ENCODE results near the gene LRFN4.

LRFN4 gene

GRCh38 chr11:66863428-66864125 is 6.7 kb downstream of the LRFN4 start:
- H3K4me3 ChIP-seq (replicated peaks in 1 of 2; ENCODE audit: low read depth in 2 of 2, low read length in 2 of 2), result no peak overlapping the region

GRCh38 chr11:66864172-66864901 is 7.5 kb downstream of the LRFN4 start:
- DNase-seq (ENCODE audit: low read depth in 2 of 2), result no peak
- no peak for TF ChIP-seq CTCF (IDR thresholded peaks at IDR 0.05; ENCODE audit: low read depth, low read length)
- no peak overlapping the region for H3K4me3 ChIP-seq (replicated peaks in 1 of 2; ENCODE audit: low read depth in 2 of 2, low read length in 2 of 2)

More at GRCh38 chr11:66863428-66864125, 6.7 kb downstream of the LRFN4 start:
- no peak for TF ChIP-seq CTCF (IDR thresholded peaks at IDR 0.05; ENCODE audit: low read depth, low read length)
- DNase-seq (ENCODE audit: low read depth in 2 of 2), result no peak

DNA sequence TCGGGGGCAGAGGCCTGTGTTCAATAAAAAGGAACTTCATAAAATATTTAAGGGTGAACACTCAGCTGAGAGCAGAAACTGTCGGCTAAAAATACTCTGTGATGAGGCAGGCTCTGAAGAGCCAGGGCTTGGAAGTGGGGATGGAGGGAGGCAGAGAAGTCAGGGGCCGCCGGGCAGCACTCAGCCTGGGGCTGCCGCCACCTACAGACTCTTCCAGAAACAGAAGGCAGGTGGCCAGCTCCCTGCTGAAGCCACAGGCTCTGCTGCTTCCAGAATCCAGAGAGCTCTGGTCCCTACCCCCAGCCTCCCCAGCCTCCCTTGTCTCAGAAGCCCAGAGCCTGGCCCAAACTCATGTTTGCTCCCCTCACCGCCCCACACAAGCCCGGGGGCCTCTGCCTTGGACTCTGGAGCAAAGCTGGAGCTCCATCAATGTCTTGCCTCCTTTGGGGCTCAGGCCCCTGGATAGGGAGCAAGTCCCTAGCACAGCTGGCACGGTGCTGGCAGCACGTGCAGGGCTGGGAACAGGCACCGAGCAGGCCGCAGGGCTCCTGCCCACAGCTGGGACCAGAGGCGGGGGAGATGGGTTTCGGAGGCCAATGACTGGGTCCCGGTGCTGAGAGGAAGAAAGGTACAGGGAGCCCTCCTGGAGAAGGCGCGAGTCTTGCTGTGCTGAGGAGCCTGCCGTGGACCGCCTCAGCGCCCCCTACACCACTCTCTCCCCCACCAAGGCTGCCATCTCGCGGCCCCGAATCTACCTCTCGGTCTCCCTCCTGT is 8.2 kb downstream of the LRFN4 start:
- H3K4me3 ChIP-seq (replicated peaks in 1 of 2; ENCODE audit: low read depth in 2 of 2, low read length in 2 of 2), result no peak overlapping the region
- no peak for TF ChIP-seq CTCF (IDR thresholded peaks at IDR 0.05; ENCODE audit: low read depth, low read length)
- no peak for DNase-seq (ENCODE audit: low read depth in 2 of 2)

- no peak overlapping the region for H3K4me3 ChIP-seq (replicated peaks in 1 of 2; ENCODE audit: low read depth in 2 of 2, low read length in 2 of 2)
- DNase-seq (ENCODE audit: low read depth in 2 of 2), result no peak
Measured at GRCh38 chr11:66866007-66866406, 9.1 kb downstream of the LRFN4 start.

DNA sequence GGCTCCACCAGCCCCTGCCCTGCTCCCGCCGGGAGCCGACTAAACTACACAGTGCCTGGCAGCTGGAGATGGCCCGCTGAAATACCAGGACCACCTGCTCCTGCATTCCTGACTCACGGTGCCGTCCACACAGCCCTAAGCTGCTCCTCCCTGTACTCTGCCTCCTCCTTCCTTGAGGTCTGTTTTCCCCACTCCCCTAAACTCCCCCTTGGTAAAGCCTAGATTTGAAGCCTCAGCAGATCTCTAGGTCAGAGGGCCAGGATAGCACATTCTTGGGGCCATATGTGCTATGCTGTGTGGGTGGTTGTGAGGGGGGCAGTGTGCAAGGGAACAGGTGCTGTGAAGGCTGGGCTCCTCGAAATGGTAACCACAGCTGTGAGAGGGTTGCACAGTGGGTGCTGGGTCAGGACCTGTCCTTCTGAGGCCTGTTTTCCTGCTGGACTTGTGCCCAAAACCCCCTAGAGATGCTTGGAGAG is 9.7 kb downstream of the LRFN4 start:
- no peak for TF ChIP-seq CTCF (IDR thresholded peaks at IDR 0.05; ENCODE audit: low read depth, low read length)
- no peak overlapping the region for H3K4me3 ChIP-seq (replicated peaks in 1 of 2; ENCODE audit: low read depth in 2 of 2, low read length in 2 of 2)
- DNase-seq (ENCODE audit: low read depth in 2 of 2), result no peak

More at GRCh38 chr11:66866007-66866406, 9.1 kb downstream of the LRFN4 start:
- no peak for TF ChIP-seq CTCF (IDR thresholded peaks at IDR 0.05; ENCODE audit: low read depth, low read length)

- no peak for TF ChIP-seq CTCF (IDR thresholded peaks at IDR 0.05; ENCODE audit: low read depth, low read length)
- no peak for DNase-seq (ENCODE audit: low read depth in 2 of 2)
- no peak overlapping the region for H3K4me3 ChIP-seq (replicated peaks in 1 of 2; ENCODE audit: low read depth in 2 of 2, low read length in 2 of 2)
Measured at GRCh38 chr11:66867425-66868040, 10.7 kb downstream of the LRFN4 start.

Data from cardiac fibroblast (primary cell).